Trophoblast cell (in vitro differentiated cells and primary cell): Measurements from ENCODE around the gene BRSK2.
"Not testable (repeated sequence)": the region's sequence is repeated elsewhere in the genome, so short reads cannot be mapped to it uniquely, and the experiment has no call there.

ENCODE experiments used
- DNase-seq, 2 donors: peaks; one replicate each; pipeline ENCODE4 v3.0.0-alpha.2; 2016
- H2AFZ ChIP-seq: 2 replicates; pipeline ENCODE4 v1.6.1; 2013; ENCODE audit warnings: low read length, moderate library complexity, mild to moderate bottlenecking; ENCODE audit not compliant: insufficient read depth, poor library complexity
- H2AK5ac ChIP-seq: 2 replicates; pipeline ENCODE4 v1.6.1; 2013; ENCODE audit warnings: mild to moderate bottlenecking, low read length
- H2BK120ac ChIP-seq: 2 replicates; pipeline ENCODE4 v1.6.1; 2013; ENCODE audit warnings: low read length, mild to moderate bottlenecking, moderate library complexity; ENCODE audit not compliant: insufficient read depth, poor library complexity
- H2BK12ac ChIP-seq: 2 replicates; pipeline ENCODE4 v1.6.1; 2013; ENCODE audit warnings: mild to moderate bottlenecking, low read length, moderate library complexity
- H2BK5ac ChIP-seq: 2 replicates; pipeline ENCODE4 v1.6.1; 2013; ENCODE audit warnings: low read length, low read depth, moderate library complexity, mild to moderate bottlenecking; ENCODE audit not compliant: poor library complexity
- H3K14ac ChIP-seq: 2 replicates; pipeline ENCODE4 v1.6.1; 2013; ENCODE audit warnings: mild to moderate bottlenecking, low read length
- H3K18ac ChIP-seq: 2 replicates; pipeline ENCODE4 v1.6.1; 2013; ENCODE audit warnings: mild to moderate bottlenecking, low read length
- H3K23ac ChIP-seq: 2 replicates; pipeline ENCODE4 v1.6.1; 2013; ENCODE audit warnings: low read length
- H3K27ac ChIP-seq: 2 replicates; pipeline ENCODE4 v1.5.1; 2013; ENCODE audit warnings: low read depth, mild to moderate bottlenecking, inconsistent platforms, low read length, moderate library complexity
- H3K27me3 ChIP-seq: 2 replicates; pipeline ENCODE4 v1.6.1; 2013; ENCODE audit warnings: inconsistent platforms, mild to moderate bottlenecking, low read length, moderate library complexity; ENCODE audit not compliant: insufficient read depth
- H3K36me3 ChIP-seq, 2 experiments: 1 replicate in 1 of 2; 2 replicates in 1 of 2; pipeline ENCODE4 v1.6.1; 2013; ENCODE audit warnings: low read length in 2 of 2, mild to moderate bottlenecking in 2 of 2, moderate library complexity in 1 of 2; ENCODE audit not compliant: insufficient read depth in 2 of 2, control insufficient read depth in 1 of 2
- H3K4ac ChIP-seq: 2 replicates; pipeline ENCODE4 v1.6.1; 2013; ENCODE audit warnings: low read depth, mild to moderate bottlenecking, low read length, moderate library complexity
- H3K4me1 ChIP-seq, 2 experiments: 1 replicate in 1 of 2; 2 replicates in 1 of 2; pipeline ENCODE4 v1.6.1; 2013; ENCODE audit warnings: low read length in 2 of 2, mild to moderate bottlenecking in 2 of 2, moderate library complexity in 1 of 2; ENCODE audit not compliant: insufficient read depth in 2 of 2, control insufficient read depth in 1 of 2
- H3K4me2 ChIP-seq: 2 replicates; pipeline ENCODE4 v1.6.1; 2013; ENCODE audit warnings: inconsistent platforms, mild to moderate bottlenecking, low read length, moderate library complexity
- H3K4me3 ChIP-seq: 2 replicates; pipeline ENCODE4 v1.5.1; 2013; ENCODE audit warnings: mild to moderate bottlenecking, low read depth, low read length, inconsistent platforms
- H3K79me1 ChIP-seq: one replicate; pipeline ENCODE4 v1.6.1; 2013; ENCODE audit warnings: low read length
- H3K79me2 ChIP-seq: 2 replicates; pipeline ENCODE4 v1.6.1; 2013; ENCODE audit warnings: low read length, mild to moderate bottlenecking; ENCODE audit not compliant: control insufficient read depth, insufficient read depth, poor library complexity
- H3K9ac ChIP-seq: 2 replicates; pipeline ENCODE4 v1.6.1; 2013; ENCODE audit warnings: mild to moderate bottlenecking, low read length
- H3K9me3 ChIP-seq: 2 replicates; pipeline ENCODE4 v1.6.1; 2013; ENCODE audit warnings: low read depth, mild to moderate bottlenecking, control low read depth, inconsistent platforms, low read length; ENCODE audit not compliant: insufficient read depth
- H4K12ac ChIP-seq: 2 replicates; pipeline ENCODE4 v1.6.1; 2013; ENCODE audit warnings: low read depth, mild to moderate bottlenecking, low read length, moderate library complexity
- H4K8ac ChIP-seq: 2 replicates; pipeline ENCODE4 v1.6.1; 2013; ENCODE audit warnings: low read depth, mild to moderate bottlenecking, low read length, moderate library complexity
- H4K91ac ChIP-seq: one replicate; pipeline ENCODE4 v1.6.1; 2013; ENCODE audit warnings: low read depth, mild to moderate bottlenecking, low read length, moderate library complexity
- WGBS: extraction: QIAGEN DNeasy Blood & Tissue Kit; methylation state at CpG from one replicate; pipeline ENCODE4 v1.1.7; 2013; ENCODE audit warnings: missing lambda C conversion rate; ENCODE audit not compliant: insufficient read length, insufficient coverage; ENCODE audit errors: extremely low coverage; 5-methylcytosine and 5-hydroxymethylcytosine counted together

BRSK2 gene

GRCh38 chr11:1358286-1358685 lies 31.4 kb upstream of the BRSK2 start:
- no CpG with 5 or more reads among the region's 16 CpGs for WGBS
- no peak overlapping the region for H3K27ac ChIP-seq
- H2AFZ ChIP-seq, result no peak overlapping the region
- H3K4me2 ChIP-seq, result no peak overlapping the region
- DNase-seq, result no peak
- H3K27me3 ChIP-seq, result no peaks in the 10 kb centered on the region
- H2AK5ac ChIP-seq, result no peak overlapping the region
- no peak overlapping the region for H4K8ac ChIP-seq
- H3K79me1 ChIP-seq, result no peaks in the 10 kb centered on the region
- H4K12ac ChIP-seq, result no peak overlapping the region
- H2BK12ac ChIP-seq, result no peak overlapping the region
- no peak overlapping the region for H3K23ac ChIP-seq
- H3K36me3 ChIP-seq, result no peaks in the 10 kb centered on the region
- H2BK120ac ChIP-seq, result no peak overlapping the region
- no peak overlapping the region for H3K9ac ChIP-seq
- no peak overlapping the region for H3K4me3 ChIP-seq
- no peak overlapping the region for H3K18ac ChIP-seq
- no peak overlapping the region for H3K4ac ChIP-seq
- H2BK5ac ChIP-seq, result no peak overlapping the region
- no peaks in the 10 kb centered on the region for H3K4me1 ChIP-seq
- H3K14ac ChIP-seq, result no peak overlapping the region
- H3K9me3 ChIP-seq, result peaks cover 32% of the 10 kb centered on the region
- no peaks in the 10 kb centered on the region for H3K79me2 ChIP-seq
- H4K91ac ChIP-seq, result no peak overlapping the region

DNA sequence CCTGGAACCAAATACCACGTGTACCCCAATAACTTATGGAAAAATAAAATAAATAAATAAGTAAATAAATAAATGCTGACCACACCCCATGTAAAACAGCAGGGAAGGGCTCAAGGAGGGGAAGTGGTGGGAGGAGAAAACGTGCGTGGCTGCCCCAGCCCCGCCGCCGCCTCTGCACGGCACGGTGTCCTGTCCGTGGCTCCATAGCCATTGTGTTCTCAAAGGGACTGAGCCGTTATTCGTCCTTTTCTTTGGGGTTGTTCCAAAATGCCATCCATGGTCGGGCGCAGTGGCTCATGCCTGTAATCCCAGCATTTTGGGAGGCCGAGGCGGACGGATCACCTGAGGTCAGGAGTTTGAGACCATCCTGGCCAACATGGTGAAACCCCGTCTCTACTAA lies 30.8 kb upstream of the BRSK2 start:
- not testable (repeated sequence) for H3K4me1 ChIP-seq, H2BK12ac ChIP-seq, H3K9ac ChIP-seq, H3K4me3 ChIP-seq, H2AFZ ChIP-seq, DNase-seq, H3K36me3 ChIP-seq, H4K8ac ChIP-seq, H3K4me2 ChIP-seq, H3K23ac ChIP-seq, H2BK5ac ChIP-seq, H3K18ac ChIP-seq, H3K27ac ChIP-seq, H2BK120ac ChIP-seq, H3K79me2 ChIP-seq, H3K4ac ChIP-seq, H3K14ac ChIP-seq, H3K79me1 ChIP-seq, H3K27me3 ChIP-seq, H2AK5ac ChIP-seq, H4K12ac ChIP-seq, H4K91ac ChIP-seq
- H3K9me3 ChIP-seq, result peaks cover 37% of the 10 kb centered on the region
- no CpG with 5 or more reads among the region's 17 CpGs for WGBS

GRCh38 chr11:1359556-1359955 lies 30.2 kb upstream of the BRSK2 start:
- H4K8ac ChIP-seq, result no peak overlapping the region
- WGBS, result no CpG with 5 or more reads among the region's 16 CpGs

GRCh38 chr11:1360181-1360834 lies 29.4 kb upstream of the BRSK2 start:
- Histone ChIP-seq H4K8ac (no peak overlapping the region), H4K91ac (no peak overlapping the region), H4K12ac (no peak overlapping the region), H3K4ac (no peak overlapping the region), H3K9me3 (peaks cover 39% of the 10 kb centered on the region), H3K9ac (no peak overlapping the region), H3K27me3 (no peaks in the 10 kb centered on the region), H2BK120ac (no peak overlapping the region), H2BK5ac (no peak overlapping the region), H3K14ac (no peak overlapping the region), H2AK5ac (no peak overlapping the region), H3K18ac (no peak overlapping the region), H3K36me3 (no peaks in the 10 kb centered on the region), H3K4me3 (no peak overlapping the region), H3K23ac (no peak overlapping the region), H3K79me2 (no peaks in the 10 kb centered on the region), H3K4me2 (no peak overlapping the region), H2AFZ (no peak overlapping the region), H3K4me1 (no peaks in the 10 kb centered on the region), H2BK12ac (no peak overlapping the region), H3K27ac (no peak overlapping the region), H3K79me1 (no peaks in the 10 kb centered on the region)
- no CpG with 5 or more reads among the region's 20 CpGs for WGBS
- DNase-seq, result no peak

More at GRCh38 chr11:1359556-1359955, 30.2 kb upstream of the BRSK2 start:
- no peak overlapping the region for H4K12ac ChIP-seq
- H3K14ac ChIP-seq, result no peak overlapping the region
- H4K91ac ChIP-seq, result no peak overlapping the region
- H3K23ac ChIP-seq, result no peak overlapping the region
- no peak overlapping the region for H2BK12ac ChIP-seq
- no peaks in the 10 kb centered on the region for H3K4me1 ChIP-seq
- no peaks in the 10 kb centered on the region for H3K79me1 ChIP-seq
- H2AFZ ChIP-seq, result no peak overlapping the region
- no peak for DNase-seq
- no peaks in the 10 kb centered on the region for H3K36me3 ChIP-seq
- H3K27me3 ChIP-seq, result no peaks in the 10 kb centered on the region
- no peaks in the 10 kb centered on the region for H3K79me2 ChIP-seq
- H3K4me2 ChIP-seq, result no peak overlapping the region
- no peak overlapping the region for H3K18ac ChIP-seq
- no peak overlapping the region for H2BK5ac ChIP-seq
- no peak overlapping the region for H3K9ac ChIP-seq
- H3K4ac ChIP-seq, result no peak overlapping the region
- H2AK5ac ChIP-seq, result no peak overlapping the region
- H3K27ac ChIP-seq, result no peak overlapping the region
- H3K4me3 ChIP-seq, result no peak overlapping the region
- H2BK120ac ChIP-seq, result no peak overlapping the region
- peaks cover 39% of the 10 kb centered on the region for H3K9me3 ChIP-seq
